HCT116 (cell line): ENCODE data around the gene NKX2-8.

Experiments
- CEBPB ChIP-seq: IDR thresholded peaks from 2 replicates; pipeline ENCODE4 v1.6.1; 2012; ENCODE audit warnings: low read depth
- EZH2 ChIP-seq: fragments of 200-600 bp; sonication (generic); IDR thresholded peaks from 2 replicates; pipeline ENCODE4 v1.6.1; 2017; ENCODE audit warnings: antibody characterized with exemption, mixed run types
- JUND ChIP-seq: IDR thresholded peaks from 2 replicates; pipeline ENCODE4 v1.6.1; 2012
- POLR2A ChIP-seq: IDR thresholded peaks from 2 replicates; pipeline ENCODE4 v1.7.0; 2011; ENCODE audit warnings: borderline replicate concordance; ENCODE audit not compliant: insufficient read depth, insufficient read length; ENCODE audit errors: extremely low read depth
- RAD21 ChIP-seq: IDR thresholded peaks from 2 replicates; pipeline ENCODE4 v1.6.1; 2012; ENCODE audit warnings: low read depth, mild to moderate bottlenecking
- SP1 ChIP-seq: IDR thresholded peaks from 2 replicates; pipeline ENCODE4 v1.6.1; 2012; ENCODE audit warnings: low read depth
- ZFX ChIP-seq: fragments of 450-650 bp; IDR thresholded peaks from 2 replicates; pipeline ENCODE4 v1.6.1; 2017
- TF ChIP-seq, protein P1 (sequence below), 3 experiments: fragments of 200-600 bp in 1 of 3; sonication (generic) in 1 of 3; IDR thresholded peaks in 2 of 3; conservative IDR thresholded peaks in 1 of 3; 2 replicates each; pipeline ENCODE4 v1.5.1; 2012 to 2017; ENCODE audit warnings: low read depth in 2 of 3, low read length in 2 of 3, antibody characterized with exemption in 1 of 3, borderline replicate concordance in 1 of 3, control low read depth in 1 of 3, mild to moderate bottlenecking in 1 of 3, mixed read lengths in 1 of 3, mixed run types in 1 of 3, moderate library complexity in 1 of 3; ENCODE audit not compliant: insufficient read depth in 1 of 3
- TF ChIP-seq, protein P2 (sequence below): IDR thresholded peaks from 2 replicates; pipeline ENCODE4 v1.6.1; 2012
- TF ChIP-seq, protein P3 (sequence below): IDR thresholded peaks from 2 replicates; pipeline ENCODE4 v1.6.1; 2012; ENCODE audit warnings: low read depth

DNA sequence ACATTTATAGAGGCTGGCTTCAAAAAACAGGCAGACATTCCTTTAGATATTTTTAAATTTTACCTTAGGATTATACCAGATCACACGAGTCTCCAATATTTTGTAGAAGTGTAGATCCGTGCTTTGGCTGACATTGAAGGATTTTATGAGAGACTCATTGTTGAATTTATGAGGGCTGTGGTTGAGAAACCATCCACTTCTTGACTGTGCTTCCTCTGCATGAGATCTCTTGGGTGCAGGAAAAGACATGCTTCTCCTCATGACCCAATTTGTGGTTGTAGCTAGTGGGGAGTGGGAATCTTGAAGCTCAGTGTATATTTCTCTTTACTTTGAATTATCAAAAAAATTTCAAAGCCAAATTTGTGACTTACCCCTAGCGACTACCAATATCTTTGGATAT, 36.7 kb upstream of the NKX2-8 start:
- TF ChIP-seq, protein P1, sequence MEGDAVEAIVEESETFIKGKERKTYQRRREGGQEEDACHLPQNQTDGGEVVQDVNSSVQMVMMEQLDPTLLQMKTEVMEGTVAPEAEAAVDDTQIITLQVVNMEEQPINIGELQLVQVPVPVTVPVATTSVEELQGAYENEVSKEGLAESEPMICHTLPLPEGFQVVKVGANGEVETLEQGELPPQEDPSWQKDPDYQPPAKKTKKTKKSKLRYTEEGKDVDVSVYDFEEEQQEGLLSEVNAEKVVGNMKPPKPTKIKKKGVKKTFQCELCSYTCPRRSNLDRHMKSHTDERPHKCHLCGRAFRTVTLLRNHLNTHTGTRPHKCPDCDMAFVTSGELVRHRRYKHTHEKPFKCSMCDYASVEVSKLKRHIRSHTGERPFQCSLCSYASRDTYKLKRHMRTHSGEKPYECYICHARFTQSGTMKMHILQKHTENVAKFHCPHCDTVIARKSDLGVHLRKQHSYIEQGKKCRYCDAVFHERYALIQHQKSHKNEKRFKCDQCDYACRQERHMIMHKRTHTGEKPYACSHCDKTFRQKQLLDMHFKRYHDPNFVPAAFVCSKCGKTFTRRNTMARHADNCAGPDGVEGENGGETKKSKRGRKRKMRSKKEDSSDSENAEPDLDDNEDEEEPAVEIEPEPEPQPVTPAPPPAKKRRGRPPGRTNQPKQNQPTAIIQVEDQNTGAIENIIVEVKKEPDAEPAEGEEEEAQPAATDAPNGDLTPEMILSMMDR (IDR thresholded peaks at IDR 0.05 in 2 of 3, conservative IDR thresholded peaks at IDR 0.05 in 1 of 3; ENCODE audit: borderline replicate concordance in 1 of 3, insufficient read depth in 1 of 3, low read depth in 2 of 3, low read length in 2 of 3) = no peak
- TF ChIP-seq, protein P2, sequence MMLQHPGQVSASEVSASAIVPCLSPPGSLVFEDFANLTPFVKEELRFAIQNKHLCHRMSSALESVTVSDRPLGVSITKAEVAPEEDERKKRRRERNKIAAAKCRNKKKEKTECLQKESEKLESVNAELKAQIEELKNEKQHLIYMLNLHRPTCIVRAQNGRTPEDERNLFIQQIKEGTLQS = no peak
- TF ChIP-seq JUND (no peak), EZH2 (no peak), SP1 (no peak), RAD21 (no peak), POLR2A (no peak), ZFX (no peak), CEBPB (no peak)
- TF ChIP-seq, protein P3, sequence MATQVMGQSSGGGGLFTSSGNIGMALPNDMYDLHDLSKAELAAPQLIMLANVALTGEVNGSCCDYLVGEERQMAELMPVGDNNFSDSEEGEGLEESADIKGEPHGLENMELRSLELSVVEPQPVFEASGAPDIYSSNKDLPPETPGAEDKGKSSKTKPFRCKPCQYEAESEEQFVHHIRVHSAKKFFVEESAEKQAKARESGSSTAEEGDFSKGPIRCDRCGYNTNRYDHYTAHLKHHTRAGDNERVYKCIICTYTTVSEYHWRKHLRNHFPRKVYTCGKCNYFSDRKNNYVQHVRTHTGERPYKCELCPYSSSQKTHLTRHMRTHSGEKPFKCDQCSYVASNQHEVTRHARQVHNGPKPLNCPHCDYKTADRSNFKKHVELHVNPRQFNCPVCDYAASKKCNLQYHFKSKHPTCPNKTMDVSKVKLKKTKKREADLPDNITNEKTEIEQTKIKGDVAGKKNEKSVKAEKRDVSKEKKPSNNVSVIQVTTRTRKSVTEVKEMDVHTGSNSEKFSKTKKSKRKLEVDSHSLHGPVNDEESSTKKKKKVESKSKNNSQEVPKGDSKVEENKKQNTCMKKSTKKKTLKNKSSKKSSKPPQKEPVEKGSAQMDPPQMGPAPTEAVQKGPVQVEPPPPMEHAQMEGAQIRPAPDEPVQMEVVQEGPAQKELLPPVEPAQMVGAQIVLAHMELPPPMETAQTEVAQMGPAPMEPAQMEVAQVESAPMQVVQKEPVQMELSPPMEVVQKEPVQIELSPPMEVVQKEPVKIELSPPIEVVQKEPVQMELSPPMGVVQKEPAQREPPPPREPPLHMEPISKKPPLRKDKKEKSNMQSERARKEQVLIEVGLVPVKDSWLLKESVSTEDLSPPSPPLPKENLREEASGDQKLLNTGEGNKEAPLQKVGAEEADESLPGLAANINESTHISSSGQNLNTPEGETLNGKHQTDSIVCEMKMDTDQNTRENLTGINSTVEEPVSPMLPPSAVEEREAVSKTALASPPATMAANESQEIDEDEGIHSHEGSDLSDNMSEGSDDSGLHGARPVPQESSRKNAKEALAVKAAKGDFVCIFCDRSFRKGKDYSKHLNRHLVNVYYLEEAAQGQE = no peak
